Adrenal gland (tissue), 5 donors: ENCODE measurements around the gene TULP4.

ENCODE experiments used
- POLR2A ChIP-seq, 2 donors: fragments of 450-650 bp; IDR thresholded peaks; one replicate each; pipeline ENCODE4 v1.6.1; 2017; ENCODE audit warnings: antibody characterized with exemption in 2 of 2, mild to moderate bottlenecking in 2 of 2, moderate library complexity in 1 of 2
- TF ChIP-seq, protein P1 (sequence below), 6 experiments: fragments of 450-650 bp in 4 of 6; fragments of 200-600 bp in 2 of 6; sonication (generic) in 1 of 6; IDR thresholded peaks; 1 replicate in 5 of 6; 2 replicates in 1 of 6; pipeline versions ENCODE4 v1.5.1 to v1.8.0; 2016 to 2021; ENCODE audit warnings: antibody characterized with exemption in 6 of 6, mild to moderate bottlenecking in 2 of 6, moderate library complexity in 1 of 6
- donor health status: DM: no; HTN: no; CAD: no.

DNA sequence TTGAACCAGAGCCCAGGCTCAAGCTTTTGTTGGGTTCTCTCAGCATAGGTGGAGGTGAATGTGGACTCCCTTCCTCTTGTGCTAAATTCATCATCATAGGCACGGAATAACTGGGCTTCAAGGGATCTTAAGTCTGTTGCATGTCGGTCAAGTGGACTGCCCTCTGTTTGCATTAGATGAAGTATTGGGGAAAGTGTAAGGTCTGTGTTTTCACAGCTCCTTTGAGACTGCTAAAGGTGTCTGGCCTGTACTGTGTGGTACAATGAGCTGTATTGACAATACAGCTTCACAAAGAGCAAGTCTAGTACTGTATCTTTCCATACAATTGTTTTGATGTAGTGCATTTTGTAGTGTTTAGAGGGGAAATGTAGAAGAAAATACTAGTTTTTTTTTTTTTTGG is 34.3 kb upstream of the TULP4 start:
- TF ChIP-seq, protein P1, sequence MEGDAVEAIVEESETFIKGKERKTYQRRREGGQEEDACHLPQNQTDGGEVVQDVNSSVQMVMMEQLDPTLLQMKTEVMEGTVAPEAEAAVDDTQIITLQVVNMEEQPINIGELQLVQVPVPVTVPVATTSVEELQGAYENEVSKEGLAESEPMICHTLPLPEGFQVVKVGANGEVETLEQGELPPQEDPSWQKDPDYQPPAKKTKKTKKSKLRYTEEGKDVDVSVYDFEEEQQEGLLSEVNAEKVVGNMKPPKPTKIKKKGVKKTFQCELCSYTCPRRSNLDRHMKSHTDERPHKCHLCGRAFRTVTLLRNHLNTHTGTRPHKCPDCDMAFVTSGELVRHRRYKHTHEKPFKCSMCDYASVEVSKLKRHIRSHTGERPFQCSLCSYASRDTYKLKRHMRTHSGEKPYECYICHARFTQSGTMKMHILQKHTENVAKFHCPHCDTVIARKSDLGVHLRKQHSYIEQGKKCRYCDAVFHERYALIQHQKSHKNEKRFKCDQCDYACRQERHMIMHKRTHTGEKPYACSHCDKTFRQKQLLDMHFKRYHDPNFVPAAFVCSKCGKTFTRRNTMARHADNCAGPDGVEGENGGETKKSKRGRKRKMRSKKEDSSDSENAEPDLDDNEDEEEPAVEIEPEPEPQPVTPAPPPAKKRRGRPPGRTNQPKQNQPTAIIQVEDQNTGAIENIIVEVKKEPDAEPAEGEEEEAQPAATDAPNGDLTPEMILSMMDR (IDR thresholded peaks at IDR 0.05), result no peak
- TF ChIP-seq POLR2A (IDR thresholded peaks at IDR 0.05), result no peak
